Small intestine (tissue), 7 donors: ENCODE measurements around the gene EAPP. TPM values are rescaled to one million over a fixed set of nuclear protein-coding genes. Genes with fewer than 3 reads are reported as not detected.
"Not testable (repeated sequence)": the region's sequence is repeated elsewhere in the genome, so short reads cannot be mapped to it uniquely, and the experiment has no call there.

Experiments used
- DNase-seq, 2 donors: peaks; one replicate each; pipeline versions ENCODE4 v3.0.0 to v3.0.0-alpha.2; 2013
- FAIRE-seq: peaks from 2 replicates; lab custom pipeline; 2012; peaks lifted over from hg19 to GRCh38; lab: Jason Lieb, UNC
- H3K27ac ChIP-seq, 3 donors: one replicate each; pipeline ENCODE4 v1.5.1; 2013; ENCODE audit warnings: low read length in 2 of 3, mild to moderate bottlenecking in 2 of 3, control low read depth in 1 of 3, inconsistent platforms in 1 of 3, low read depth in 1 of 3, moderate library complexity in 1 of 3
- H3K27me3 ChIP-seq, 3 donors: one replicate each; pipeline ENCODE4 v1.6.1; 2013; ENCODE audit warnings: low read length in 3 of 3, inconsistent platforms in 1 of 3; ENCODE audit not compliant: control insufficient read depth in 3 of 3, insufficient read depth in 3 of 3
- H3K36me3 ChIP-seq, 3 donors: one replicate each; pipeline ENCODE4 v1.6.1; 2013; ENCODE audit warnings: low read length in 3 of 3, inconsistent platforms in 1 of 3, low read depth in 1 of 3, mild to moderate bottlenecking in 1 of 3, moderate library complexity in 1 of 3; ENCODE audit not compliant: control insufficient read depth in 3 of 3, insufficient read depth in 2 of 3
- H3K4me1 ChIP-seq, 3 donors: one replicate each; pipeline ENCODE4 v1.6.1; 2013; ENCODE audit warnings: low read length in 2 of 3, inconsistent platforms in 1 of 3, low read depth in 1 of 3, mild to moderate bottlenecking in 1 of 3, moderate library complexity in 1 of 3; ENCODE audit not compliant: control insufficient read depth in 3 of 3, insufficient read depth in 2 of 3
- H3K4me3 ChIP-seq, 3 donors: one replicate each; pipeline ENCODE4 v1.5.1; 2013; ENCODE audit warnings: low read length in 3 of 3, control low read depth in 1 of 3, inconsistent platforms in 1 of 3, low read depth in 1 of 3, mild to moderate bottlenecking in 1 of 3, moderate library complexity in 1 of 3
- H3K9me3 ChIP-seq, 2 donors: one replicate each; pipeline ENCODE4 v1.6.1; 2013; ENCODE audit warnings: low read depth in 1 of 2, low read length in 1 of 2; ENCODE audit not compliant: control insufficient read depth in 2 of 2, insufficient read depth in 1 of 2
- WGBS, 3 donors: extraction: QIAGEN DNeasy Blood & Tissue Kit; methylation state at CpG; one replicate each; pipeline ENCODE4 v1.1.7; 2013; 5-methylcytosine and 5-hydroxymethylcytosine counted together
- polyA plus RNA-seq, 4 donors: library from polyadenylated mRNA; stranded (reverse) in 3 of 4; unstranded in 1 of 4; fragments of 200-250 nt in 3 of 4; fragments of 120-200 nt in 1 of 4; gene quantifications; one replicate each; pipeline versions ENCODE4 v1.2.1 to v1.2.3, GENCODE V29; 2013
- donor health status: healthy with polysubstance abuse.
- donor health status: control.
- donor health status: control.
- donor health status: Bipolar disorder and iron deficiency.
- donor health status: healthy.

EAPP gene
- polyA plus RNA-seq, 4 donors = 48.0 to 74.0 (median 61.2) TPM

DNA sequence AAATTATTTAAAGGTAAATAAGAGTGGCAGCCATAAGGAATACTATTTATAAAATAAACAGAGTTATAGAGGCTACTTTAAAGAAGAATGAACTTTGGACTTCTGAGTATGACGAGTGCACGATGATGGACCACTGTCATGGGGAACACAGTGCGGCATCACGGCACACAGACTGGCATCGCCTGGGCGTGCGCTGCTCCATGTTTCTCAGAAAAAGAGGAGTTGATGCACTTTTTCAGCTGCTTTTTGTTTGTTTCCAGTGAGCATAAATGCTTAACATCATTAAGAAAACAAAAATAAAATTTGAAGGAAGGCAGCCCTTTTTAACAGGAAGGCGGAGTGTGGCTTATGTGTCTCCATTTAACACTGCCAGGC is 23.3 kb upstream of the EAPP start:
- Histone ChIP-seq H3K27me3 (no peaks in the 10 kb centered on the region), H3K4me3 (no peak overlapping the region), H3K9me3 (no peaks in the 10 kb centered on the region), H3K27ac (no peak overlapping the region), H3K4me1 (no peaks in the 10 kb centered on the region), H3K36me3 (peaks cover 6 to 42% (median 9%) of the 10 kb centered on the region in 3 donors)
- FAIRE-seq (no peak), DNase-seq (peak in 1 of 2 donors; percentile 18)
- 74 to 90% (median 76%) methylated on average over 8 of the region's 8 CpGs for WGBS, 3 donors

GRCh38 chr14:34562037-34562775 is 22.7 kb upstream of the EAPP start:
- not testable (repeated sequence) for H3K27me3 ChIP-seq, H3K9me3 ChIP-seq, H3K27ac ChIP-seq, H3K4me3 ChIP-seq, DNase-seq, FAIRE-seq, H3K4me1 ChIP-seq
- H3K36me3 ChIP-seq = peaks cover 6 to 40% (median 9%) of the 10 kb centered on the region in 3 donors
- WGBS, 3 donors = 89 to 94% (median 90%) methylated on average over 7 of the region's 8 CpGs

DNA sequence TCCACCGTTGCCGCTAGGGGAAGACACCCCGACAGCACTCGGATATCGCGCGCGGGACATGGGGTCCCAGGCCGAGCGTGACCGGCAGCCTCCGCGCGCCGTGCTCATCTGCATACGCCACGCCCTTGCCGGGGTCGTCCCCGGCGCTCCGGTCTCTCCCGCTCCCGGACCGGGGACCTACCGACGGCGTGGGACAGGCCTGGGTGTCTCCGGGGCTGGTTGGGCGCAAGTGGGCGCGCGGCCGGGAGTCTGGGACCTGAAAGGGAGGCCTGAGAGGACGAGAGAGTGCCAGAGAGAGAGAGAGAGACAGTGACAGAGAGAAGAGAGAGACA is 17.0 kb upstream of the EAPP start:
- H3K4me3 ChIP-seq, FAIRE-seq, H3K27me3 ChIP-seq, DNase-seq, H3K36me3 ChIP-seq, H3K27ac ChIP-seq, H3K9me3 ChIP-seq: not testable (repeated sequence)
- WGBS, 3 donors = no CpG with 5 or more reads among the region's 35 CpGs
- peaks cover 2 to 13% (median 5%) of the 10 kb centered on the region in 3 donors for H3K4me1 ChIP-seq

DNA sequence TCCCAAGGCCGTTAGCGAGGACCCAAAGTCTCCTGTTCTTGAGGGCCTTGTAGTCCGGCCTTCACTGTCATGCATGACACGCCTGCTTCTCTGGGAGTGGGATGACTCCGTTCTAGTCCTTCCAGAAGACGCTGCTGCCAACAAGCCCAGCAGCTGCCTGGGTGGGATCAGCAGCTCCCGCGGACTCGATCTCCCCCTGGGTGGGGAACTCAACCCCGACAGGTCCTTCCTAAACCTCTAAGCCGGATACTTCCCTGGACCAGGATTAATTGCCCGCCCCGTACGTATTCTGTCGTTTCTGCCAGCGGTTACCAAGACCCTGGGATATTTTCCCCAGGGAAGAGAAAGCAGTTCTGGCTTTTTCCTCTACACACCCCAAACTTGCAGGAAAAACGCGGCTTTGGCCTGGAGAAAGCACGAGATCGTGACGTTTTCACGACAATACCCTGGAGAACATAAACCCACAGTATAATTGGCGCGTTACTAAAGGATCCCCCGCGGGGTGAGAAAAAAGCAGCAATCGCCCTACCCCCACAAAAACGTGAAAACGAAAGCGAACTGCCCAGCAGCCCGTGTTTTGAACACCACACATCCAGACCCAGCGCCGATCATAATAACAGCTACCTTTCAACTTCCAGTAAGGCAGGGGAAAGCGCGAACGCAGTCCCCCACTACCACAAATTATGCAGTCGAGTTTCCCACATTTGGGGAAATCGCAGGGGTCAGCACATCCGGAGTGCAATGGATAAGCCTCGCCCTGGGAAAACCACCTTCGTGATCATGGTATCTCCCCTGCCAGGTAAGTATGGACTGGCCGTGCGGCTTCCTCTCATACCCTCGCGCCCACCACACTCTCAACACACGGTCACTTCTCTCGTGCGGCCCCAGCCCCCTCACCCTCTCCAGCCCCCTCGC is 16.3 kb upstream of the EAPP start:
- not testable (repeated sequence) for H3K27me3 ChIP-seq

DNA sequence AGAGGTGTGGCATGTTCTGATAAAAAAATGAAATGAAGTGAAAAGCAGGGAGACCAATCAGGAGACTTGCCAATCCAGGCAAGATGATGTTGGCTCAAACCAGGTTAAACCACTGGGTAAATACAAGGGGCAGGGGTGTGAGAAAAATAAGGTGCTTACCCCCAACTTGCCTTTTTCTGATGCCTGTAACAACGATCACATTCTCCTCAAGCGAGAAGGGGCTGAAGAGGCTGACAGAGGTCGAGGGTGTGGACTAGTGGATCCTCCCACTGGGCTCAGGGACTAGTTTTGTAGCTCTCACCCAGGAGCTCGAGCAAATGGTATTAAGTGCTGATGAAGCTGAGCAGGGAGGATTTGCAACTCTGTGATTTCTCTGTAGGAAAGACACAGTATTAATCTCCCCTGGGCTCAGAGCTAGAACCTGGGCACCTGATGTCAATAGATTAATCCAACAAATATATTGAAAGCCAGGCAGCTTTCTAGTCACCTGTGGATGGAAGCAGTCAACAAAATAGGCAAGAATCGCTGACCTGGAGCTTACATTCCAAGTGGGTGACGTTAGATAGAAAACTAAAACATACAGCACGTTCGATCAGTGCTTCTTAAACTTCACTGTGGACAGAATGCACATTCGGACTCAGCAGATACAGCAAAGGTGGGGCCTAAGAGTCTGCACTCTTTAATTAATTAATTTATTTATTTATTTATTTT is 15.2 kb upstream of the EAPP start:
- Histone ChIP-seq H3K4me1 (peaks cover 2 to 13% (median 5%) of the 10 kb centered on the region in 3 donors), H3K36me3 (no peaks in the 10 kb centered on the region), H3K4me3 (no peak overlapping the region), H3K27me3 (no peaks in the 10 kb centered on the region), H3K9me3 (no peaks in the 10 kb centered on the region), H3K27ac (peak overlapping the region; percentile 11 to 79 (median 57))
- WGBS, 3 donors = 19 to 54% (median 43%) methylated on average over 9 of the region's 9 CpGs
- peak in 1 of 2 donors; percentile 36 for DNase-seq
- no peak for FAIRE-seq

More for the DNA sequence above, 16.3 kb upstream of the EAPP start:
- H3K36me3 ChIP-seq, H3K27ac ChIP-seq, DNase-seq, FAIRE-seq, H3K4me3 ChIP-seq, H3K9me3 ChIP-seq: not testable (repeated sequence)
- peaks cover 2 to 13% (median 5%) of the 10 kb centered on the region in 3 donors for H3K4me1 ChIP-seq
- WGBS, 3 donors = no CpG with 5 or more reads among the region's 49 CpGs

DNA sequence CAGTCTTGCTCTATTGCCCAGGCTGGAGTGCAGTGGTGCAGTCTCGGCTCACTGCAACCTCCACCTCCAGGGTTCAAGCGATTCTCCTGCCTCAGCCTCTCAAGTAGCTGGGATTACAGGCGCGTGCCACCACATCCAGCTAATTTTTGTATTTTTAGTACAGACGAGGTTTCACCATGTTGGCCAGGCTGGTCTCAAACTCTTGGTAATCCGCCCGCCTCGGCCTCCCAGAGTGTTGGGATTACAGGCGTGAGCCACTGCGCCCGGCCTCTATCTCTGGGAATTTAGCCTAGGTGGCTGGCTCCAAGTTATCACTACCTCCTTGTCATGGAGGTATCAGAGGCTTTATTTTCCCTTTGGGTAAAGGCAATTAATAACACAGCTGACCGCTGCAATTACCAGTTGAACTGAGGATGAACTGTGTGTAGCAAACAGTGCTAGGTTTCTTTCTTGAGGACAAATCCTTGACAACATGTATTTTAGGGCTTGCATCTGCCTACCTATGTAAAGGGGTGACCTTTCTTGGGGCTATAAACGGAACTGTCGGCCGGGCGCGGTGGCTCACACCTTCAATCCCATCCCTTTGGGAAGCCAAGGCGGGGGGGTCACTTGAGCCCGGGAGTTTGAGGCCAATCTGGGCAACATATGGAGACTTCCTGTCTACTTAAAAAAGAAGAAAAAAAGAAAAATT is 9.9 kb upstream of the EAPP start:
- H3K27me3 ChIP-seq, FAIRE-seq, H3K27ac ChIP-seq, H3K4me3 ChIP-seq, DNase-seq, H3K9me3 ChIP-seq, H3K4me1 ChIP-seq, H3K36me3 ChIP-seq: not testable (repeated sequence)
- WGBS, 3 donors = 89 to 91% (median 90%) methylated on average over 19 of the region's 19 CpGs

DNA sequence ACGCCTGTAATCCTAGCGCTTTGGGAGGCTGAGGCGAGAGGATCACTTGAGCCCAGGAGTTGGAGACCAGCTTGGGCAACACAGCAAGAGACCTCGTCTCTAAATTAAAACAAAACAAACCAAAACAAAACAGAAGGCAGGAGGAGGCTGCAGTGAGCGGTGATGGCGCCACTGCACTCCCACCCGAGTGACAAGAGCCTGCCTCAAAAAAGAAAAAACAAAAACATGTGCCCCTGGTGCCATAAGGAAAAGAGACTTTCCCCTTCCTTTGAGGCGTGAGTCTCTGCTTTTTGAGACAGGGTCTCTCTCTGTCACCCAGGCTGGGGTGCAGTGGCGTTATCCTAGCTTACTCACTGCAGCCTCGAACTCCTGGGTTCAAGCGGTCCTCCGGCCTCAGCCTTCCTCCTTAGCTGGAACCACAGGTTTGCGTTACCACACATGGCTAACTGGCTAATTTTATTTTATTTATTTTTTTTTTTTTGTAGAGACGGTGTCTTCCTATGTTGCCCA is 9.0 kb upstream of the EAPP start:
- Histone ChIP-seq H3K36me3 (no peaks in the 10 kb centered on the region), H3K27ac (peak overlapping the region in 1 of 3 donors; percentile 17), H3K4me1 (no peaks in the 10 kb centered on the region), H3K27me3 (no peaks in the 10 kb centered on the region), H3K4me3 (no peak overlapping the region), H3K9me3 (no peaks in the 10 kb centered on the region)
- no peak for DNase-seq
- no peak for FAIRE-seq
- 82 to 92% (median 91%) methylated on average over 14 of the region's 14 CpGs for WGBS, 3 donors
